HEK293T (cell line): ENCODE data around the gene ACTN3.

Experiments used
- CTCF ChIA-PET: fragments of 350-600 bp; formaldehyde crosslinking; extraction: SDS; loops from one replicate; lab custom pipeline; 2021; ENCODE audit warnings: antibody characterized with exemption, inconsistent platforms; lab: Yijun Ruan, JAX
- POLR2A ChIA-PET: fragments of 350-600 bp; formaldehyde crosslinking; extraction: SDS; loops from one replicate; lab custom pipeline; 2020; ENCODE audit warnings: antibody characterized with exemption, inconsistent platforms; lab: Yijun Ruan, JAX
- DNase-seq: peaks from one replicate; pipeline ENCODE4 v3.0.0; 2012; ENCODE audit warnings: mixed read lengths; ENCODE audit errors: extremely low spot score
- ARNT ChIP-seq: fragments of 450-650 bp; IDR thresholded peaks from 2 replicates; pipeline ENCODE4 v1.6.1; 2017; ENCODE audit warnings: mild to moderate bottlenecking
- BHLHE40 ChIP-seq: fragments of 450-650 bp; IDR thresholded peaks from 2 replicates; pipeline ENCODE4 v1.6.1; 2016; ENCODE audit warnings: mild to moderate bottlenecking, moderate library complexity, borderline replicate concordance
- CTBP1 ChIP-seq: fragments of 450-650 bp; IDR thresholded peaks from 2 replicates; pipeline ENCODE4 v1.6.1; 2016; ENCODE audit warnings: borderline replicate concordance
- ELF4 ChIP-seq: fragments of 450-650 bp; IDR thresholded peaks from 2 replicates; pipeline ENCODE4 v1.6.1; 2017; ENCODE audit warnings: antibody characterized with exemption
- FOXA1 ChIP-seq: fragments of 450-650 bp; IDR thresholded peaks from 2 replicates; pipeline ENCODE4 v1.6.1; 2016; ENCODE audit warnings: mild to moderate bottlenecking
- FOXK2 ChIP-seq: fragments of 450-650 bp; IDR thresholded peaks from 2 replicates; pipeline ENCODE4 v1.6.1; 2016; ENCODE audit warnings: mild to moderate bottlenecking
- FOXM1 ChIP-seq: fragments of 450-650 bp; IDR thresholded peaks from 2 replicates; pipeline ENCODE4 v1.6.1; 2017; ENCODE audit warnings: mild to moderate bottlenecking, borderline replicate concordance
- HDGF ChIP-seq: fragments of 450-650 bp; IDR thresholded peaks from 2 replicates; pipeline ENCODE4 v1.6.1; 2017; ENCODE audit warnings: antibody characterized with exemption, borderline replicate concordance
- L3MBTL2 ChIP-seq: fragments of 450-650 bp; conservative IDR thresholded peaks from 2 replicates; pipeline ENCODE4 v1.6.1; 2016; ENCODE audit warnings: mild to moderate bottlenecking
- LEF1 ChIP-seq: fragments of 450-650 bp; IDR thresholded peaks from 2 replicates; pipeline ENCODE4 v1.6.1; 2017; ENCODE audit warnings: mild to moderate bottlenecking, borderline replicate concordance
- NFRKB ChIP-seq: fragments of 450-650 bp; IDR thresholded peaks from 2 replicates; pipeline ENCODE4 v1.6.1; 2016; ENCODE audit warnings: mild to moderate bottlenecking, moderate library complexity
- SP1 ChIP-seq: fragments of 450-650 bp; IDR thresholded peaks from 2 replicates; pipeline ENCODE4 v1.6.1; 2017
- SUZ12 ChIP-seq: fragments of 450-650 bp; IDR thresholded peaks from 2 replicates; pipeline ENCODE4 v1.6.1; 2016; ENCODE audit warnings: mild to moderate bottlenecking
- TARDBP ChIP-seq: fragments of 450-650 bp; IDR thresholded peaks from 2 replicates; pipeline ENCODE4 v1.6.1; 2016
- ZNF384 ChIP-seq: fragments of 450-650 bp; IDR thresholded peaks from 2 replicates; pipeline ENCODE4 v1.6.1; 2016
- TF ChIP-seq, protein P1 (sequence below): fragments of 450-650 bp; IDR thresholded peaks from 2 replicates; pipeline ENCODE4 v1.6.1; 2016

ACTN3 gene

DNA sequence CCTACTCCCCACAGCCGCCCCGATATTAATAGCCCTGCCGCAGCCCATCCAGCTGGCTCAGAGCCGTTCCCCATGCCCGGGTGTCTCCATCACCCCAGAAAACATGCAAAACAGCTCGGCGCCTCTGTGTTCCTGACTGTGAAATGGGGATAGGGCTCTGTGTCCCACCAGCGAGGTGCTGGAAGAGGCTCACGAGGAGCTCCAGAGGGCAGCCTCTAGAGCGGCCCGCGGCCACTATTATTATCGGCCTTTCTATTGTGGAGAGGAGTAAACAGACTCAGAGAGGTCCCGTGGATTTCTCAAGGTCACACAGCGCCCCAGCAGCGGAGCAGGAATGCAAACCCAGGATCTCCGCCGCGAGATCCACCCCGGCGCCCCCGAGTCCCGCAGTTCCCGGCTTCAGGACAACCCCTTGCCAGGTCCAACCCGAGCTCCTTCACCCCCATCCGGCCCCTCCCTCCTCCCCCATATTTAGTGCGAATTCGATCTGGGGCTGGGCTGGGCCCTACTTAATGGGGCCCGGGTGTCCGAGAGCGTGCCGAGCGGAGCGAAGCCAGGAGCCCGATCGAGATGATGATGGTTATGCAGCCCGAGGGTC, at the start of gene ACTN3:
TSS of gene ACTN3 (plus strand) at position 536 of the 598 bp plus-strand sequence. CDS start at position 571, 35 bp downstream.
- TF ChIP-seq FOXA1 (no peak), FOXM1 (peak; percentile 34; the same call in 1 of the 2 replicates)
- POLR2A ChIA-PET: interaction anchor here (0.7 to 1.4 kb wide), 10 partner anchors 12 to 131 kb away, joined by 3 to 6 read pairs (median 4); partner anchors contain the start of genes CTSF, DPP3, RBM14 and RBM4B
- DNase-seq: no peak
- CTCF ChIA-PET: interaction anchor here (1.3 kb wide), 1 partner anchor 132 kb away, joined by 7 read pairs; no protein-coding TSS in a partner anchor

GRCh38 chr11:66497206-66497605, 49.5 kb upstream of the ACTN3 start:
- ChIA-PET POLR2A (no interaction called here), CTCF (no interaction called here)
- TF ChIP-seq TARDBP (no peak), ZNF384 (no peak), L3MBTL2 (no peak), SP1 (no peak)

DNA sequence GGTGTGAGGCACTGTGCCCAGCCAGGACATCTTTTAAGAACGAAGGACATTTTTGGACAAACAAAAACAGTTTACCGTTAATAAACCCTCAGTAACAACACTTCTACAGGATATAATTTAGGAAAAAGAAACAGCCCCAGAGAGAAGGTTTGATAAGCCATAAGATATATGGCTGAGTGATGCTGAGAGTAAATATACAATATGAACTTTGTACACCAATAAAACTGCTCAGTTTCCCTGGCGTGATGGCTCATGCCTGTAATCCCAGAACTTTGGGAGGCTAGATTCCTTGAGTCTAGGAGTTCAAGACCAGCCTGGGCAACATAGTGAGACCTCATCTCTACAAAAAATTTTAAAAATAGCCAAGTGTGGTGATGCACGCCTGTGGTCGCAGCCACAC, 48.2 kb upstream of the ACTN3 start:
- TF ChIP-seq LEF1 (no peak), SUZ12 (no peak), HDGF (no peak), SP1 (no peak), ELF4 (no peak), L3MBTL2 (no peak), FOXK2 (no peak), TARDBP (no peak), ZNF384 (no peak), CTBP1 (no peak), NFRKB (no peak), FOXA1 (no peak), BHLHE40 (no peak), ARNT (no peak), FOXM1 (no peak)
- TF ChIP-seq, protein P1, sequence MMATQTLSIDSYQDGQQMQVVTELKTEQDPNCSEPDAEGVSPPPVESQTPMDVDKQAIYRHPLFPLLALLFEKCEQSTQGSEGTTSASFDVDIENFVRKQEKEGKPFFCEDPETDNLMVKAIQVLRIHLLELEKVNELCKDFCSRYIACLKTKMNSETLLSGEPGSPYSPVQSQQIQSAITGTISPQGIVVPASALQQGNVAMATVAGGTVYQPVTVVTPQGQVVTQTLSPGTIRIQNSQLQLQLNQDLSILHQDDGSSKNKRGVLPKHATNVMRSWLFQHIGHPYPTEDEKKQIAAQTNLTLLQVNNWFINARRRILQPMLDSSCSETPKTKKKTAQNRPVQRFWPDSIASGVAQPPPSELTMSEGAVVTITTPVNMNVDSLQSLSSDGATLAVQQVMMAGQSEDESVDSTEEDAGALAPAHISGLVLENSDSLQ: no peak
- POLR2A ChIA-PET: no interaction called here
- no peak for DNase-seq
- CTCF ChIA-PET: no interaction called here

More at GRCh38 chr11:66497206-66497605, 49.5 kb upstream of the ACTN3 start:
- DNase-seq: no peak

DNA sequence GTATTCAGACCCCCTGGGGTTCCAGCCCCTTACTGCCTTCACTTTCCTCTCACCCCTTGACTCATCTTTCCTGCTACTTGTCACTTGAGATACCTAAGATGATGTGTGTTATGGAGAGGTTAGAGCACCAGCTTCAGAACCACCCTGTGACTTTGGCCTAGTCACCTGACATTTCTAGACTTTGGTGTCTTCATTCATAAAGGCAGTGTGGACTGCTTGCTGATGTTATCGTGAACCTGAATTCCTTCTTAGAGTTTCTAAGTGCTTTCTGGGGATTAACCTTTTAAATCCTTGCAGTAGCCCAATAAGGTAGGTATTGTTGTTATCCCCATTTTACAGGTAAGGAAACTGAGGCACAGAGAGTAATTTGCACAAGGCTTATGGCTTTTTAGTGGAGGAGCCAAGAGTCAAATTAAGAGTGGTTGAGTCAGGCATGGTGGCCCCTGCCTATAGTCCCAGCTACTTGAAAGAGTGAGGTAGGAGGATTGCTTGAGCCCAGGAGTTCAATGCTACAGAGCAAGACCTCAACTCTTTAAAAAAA, 41.4 kb upstream of the ACTN3 start:
- DNase-seq: no peak
- TF ChIP-seq SP1 (no peak), ARNT (no peak), L3MBTL2 (no peak), FOXM1 (no peak), TARDBP (no peak), ELF4 (no peak), ZNF384 (no peak), BHLHE40 (no peak), FOXK2 (no peak), SUZ12 (no peak), CTBP1 (no peak), NFRKB (no peak)
- TF ChIP-seq, protein P1: no peak
- ChIA-PET CTCF (no interaction called here), POLR2A (no interaction called here)

DNA sequence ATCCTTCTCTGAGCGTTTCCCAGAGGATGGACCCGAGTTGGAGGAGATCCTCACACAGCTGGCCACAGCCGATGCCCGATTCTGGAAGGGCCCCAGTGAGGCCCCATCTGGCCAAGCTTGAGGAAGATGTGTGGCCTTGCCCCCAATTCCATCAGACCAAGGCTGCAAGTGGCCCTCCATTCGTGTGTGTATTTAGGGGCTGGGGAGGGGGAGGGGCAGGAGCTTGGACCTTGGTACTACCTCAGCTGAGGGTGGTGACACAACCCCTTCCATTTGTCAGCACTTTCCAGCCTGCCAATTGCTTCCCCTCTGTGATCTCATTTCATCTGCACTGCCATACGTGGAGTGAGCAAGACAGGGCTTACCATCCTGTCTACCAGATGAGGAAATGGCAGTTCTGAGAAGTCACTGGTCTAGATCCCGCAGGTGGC, 37.6 kb upstream of the ACTN3 start:
- ChIA-PET POLR2A (interaction anchor here (1.4 kb wide), 1 partner anchor 29 kb away, joined by 3 read pairs; the partner anchor contains the start of gene DPP3), CTCF (interaction anchor here (3.9 kb wide), 1 partner anchor 18 kb away, joined by 15 read pairs; no protein-coding TSS in a partner anchor)
- DNase-seq: no peak
- TF ChIP-seq L3MBTL2 (no peak), ZNF384 (no peak), ELF4 (no peak), FOXM1 (no peak), SP1 (no peak), HDGF (no peak), ARNT (no peak), LEF1 (no peak), BHLHE40 (no peak), FOXK2 (no peak), NFRKB (no peak), FOXA1 (no peak), TARDBP (no peak), SUZ12 (no peak)
- TF ChIP-seq, protein P1: no peak

DNA sequence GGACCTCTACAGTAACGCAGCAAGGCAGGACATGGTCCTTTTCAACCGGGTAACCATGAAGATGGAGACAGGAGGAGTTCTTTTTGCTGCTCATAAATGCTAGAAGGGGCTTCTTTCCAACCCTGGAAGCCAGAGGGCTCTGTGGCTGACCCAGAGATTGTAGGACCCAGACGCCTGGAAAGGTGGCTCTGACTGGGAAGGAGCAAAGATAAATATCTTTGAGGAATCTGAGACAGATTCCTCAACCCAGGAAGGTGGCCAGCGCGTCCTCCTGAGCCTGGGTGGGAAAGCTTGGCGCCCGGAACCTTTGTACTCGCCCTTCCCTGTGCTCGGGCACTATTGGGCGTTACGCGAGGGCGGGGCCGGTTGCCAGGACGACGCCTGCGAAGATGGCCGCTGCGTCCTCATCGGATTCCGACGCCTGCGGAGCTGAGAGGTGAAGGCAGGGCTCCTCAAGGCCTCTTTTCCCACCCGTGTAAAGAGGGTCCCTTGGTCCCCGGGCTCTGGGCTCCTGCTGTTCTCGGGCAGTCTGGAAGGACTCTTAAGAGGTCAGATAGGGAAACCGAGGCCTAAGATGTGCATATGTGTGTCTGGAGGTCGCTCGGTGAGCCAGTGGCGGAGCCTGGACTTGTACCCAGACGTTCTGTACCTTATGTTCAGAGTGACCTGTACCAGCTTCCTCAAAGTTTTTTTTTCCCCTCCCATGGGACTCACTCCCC, 36.3 kb upstream of the ACTN3 start, which contains the start of gene BBS1:
TSS of gene BBS1 (plus strand) at position 365 of the 719 bp plus-strand sequence. CDS start at position 390, 25 bp downstream.
- peak; percentile 91 for DNase-seq
- ChIA-PET POLR2A (interaction anchor here (0.6 to 1.5 kb wide), 6 partner anchors 8 to 167 kb away, joined by 3 to 8 read pairs (median 3); partner anchors contain the start of genes MRPL11 and RBM4B), CTCF (interaction anchor here (3.9 kb wide), 1 partner anchor 19 kb away, joined by 15 read pairs; no protein-coding TSS in a partner anchor)
- TF ChIP-seq HDGF (no peak), L3MBTL2 (no peak), LEF1 (no peak), SP1 (peak; percentile 38; the same call in 1 of the 2 replicates), NFRKB (peak; percentile 57; the same call in 1 of the 2 replicates), FOXM1 (no peak), TARDBP (no peak), SUZ12 (no peak), CTBP1 (peak; percentile 77), BHLHE40 (no peak), ZNF384 (no peak), FOXA1 (no peak), FOXK2 (no peak)
